HEK293 (cell line): Measurements from ENCODE around the gene ST8SIA4.

Experiments
- CTCF ChIA-PET: fragments of 350-600 bp; formaldehyde crosslinking; extraction: SDS; loops from one replicate; lab custom pipeline; 2021; ENCODE audit warnings: antibody characterized with exemption; lab: Yijun Ruan, JAX
- POLR2A ChIA-PET: fragments of 300-600 bp; formaldehyde crosslinking; extraction: SDS; loops from one replicate; lab custom pipeline; 2020; ENCODE audit warnings: antibody characterized with exemption, inconsistent platforms; lab: Yijun Ruan, JAX
- H3K27ac ChIP-seq: fragments of 200-500 bp; sonication (Bioruptor generic); 2 replicates; pipeline ENCODE4 v1.5.1; 2014; ENCODE audit warnings: low read depth, low read length, control low read depth, inconsistent platforms; ENCODE audit errors: extremely low read depth
- H3K36me3 ChIP-seq, 2 experiments: fragments of 200-500 bp in 1 of 2; sonication (Bioruptor generic) in 1 of 2; 1 replicate in 1 of 2; 2 replicates in 1 of 2; pipeline ENCODE4 v1.5.1; 2014 to 2017; ENCODE audit warnings: inconsistent platforms in 2 of 2, low read length in 2 of 2; ENCODE audit not compliant: control insufficient read depth in 2 of 2, insufficient read depth in 1 of 2
- H3K4me1 ChIP-seq: fragments of 200-500 bp; sonication (Bioruptor generic); 2 replicates; pipeline ENCODE4 v1.5.1; 2014; ENCODE audit warnings: mild to moderate bottlenecking, low read length, inconsistent platforms; ENCODE audit not compliant: control insufficient read depth, insufficient read depth
- H3K4me3 ChIP-seq: 2 replicates; pipeline ENCODE4 v1.5.1; 2011; ENCODE audit warnings: low read depth, mild to moderate bottlenecking, control low read depth, low read length, moderate library complexity
- H3K9me3 ChIP-seq: fragments of 200-500 bp; sonication (Bioruptor generic); 2 replicates; pipeline ENCODE4 v1.5.1; 2014; ENCODE audit warnings: low read depth, low read length, inconsistent platforms; ENCODE audit not compliant: control insufficient read depth, insufficient read depth
- GLI2 ChIP-seq: fragments of 450-650 bp; formaldehyde crosslinking; IDR thresholded peaks from 2 replicates; pipeline ENCODE4; 2017; ENCODE audit warnings: missing biosample characterization, missing genetic modification characterization, low read depth, borderline replicate concordance
- SCRT2 ChIP-seq: fragments of 450-650 bp; formaldehyde crosslinking; IDR thresholded peaks from 2 replicates; pipeline ENCODE4 v1.5.1; 2016; ENCODE audit warnings: missing biosample characterization, missing genetic modification characterization
- TCF7L2 ChIP-seq: IDR thresholded peaks from 2 replicates; pipeline ENCODE4 v1.6.1; 2011; ENCODE audit warnings: low read depth, mild to moderate bottlenecking, inconsistent platforms, low read length, moderate library complexity, borderline replicate concordance
- ZNF221 ChIP-seq: fragments of 450-650 bp; formaldehyde crosslinking; IDR thresholded peaks from 2 replicates; pipeline ENCODE4 v1.5.1; 2017; ENCODE audit warnings: missing biosample characterization, missing genetic modification characterization, borderline replicate concordance
- ZNF514 ChIP-seq: fragments of 450-650 bp; formaldehyde crosslinking; IDR thresholded peaks from 2 replicates; pipeline ENCODE4 v1.5.1; 2016; ENCODE audit warnings: missing biosample characterization, missing genetic modification characterization
- ZNF600 ChIP-seq: fragments of 450-650 bp; formaldehyde crosslinking; IDR thresholded peaks from 2 replicates; pipeline ENCODE4 v1.5.1; 2016; ENCODE audit warnings: missing biosample characterization, missing genetic modification characterization
- ZNF701 ChIP-seq: fragments of 450-650 bp; formaldehyde crosslinking; IDR thresholded peaks from 2 replicates; pipeline ENCODE4 v1.5.1; 2016; ENCODE audit warnings: missing biosample characterization, missing genetic modification characterization
- TF ChIP-seq, protein P1 (sequence below): fragments of 450-650 bp; formaldehyde crosslinking; IDR thresholded peaks from 2 replicates; pipeline ENCODE4 v1.5.1; 2017; ENCODE audit warnings: missing biosample characterization, missing genetic modification characterization
- TF ChIP-seq, protein P2 (sequence below): fragments of 450-650 bp; formaldehyde crosslinking; IDR thresholded peaks from 2 replicates; pipeline ENCODE4 v1.5.1; 2016; ENCODE audit warnings: missing biosample characterization, missing genetic modification characterization

ST8SIA4 gene

DNA sequence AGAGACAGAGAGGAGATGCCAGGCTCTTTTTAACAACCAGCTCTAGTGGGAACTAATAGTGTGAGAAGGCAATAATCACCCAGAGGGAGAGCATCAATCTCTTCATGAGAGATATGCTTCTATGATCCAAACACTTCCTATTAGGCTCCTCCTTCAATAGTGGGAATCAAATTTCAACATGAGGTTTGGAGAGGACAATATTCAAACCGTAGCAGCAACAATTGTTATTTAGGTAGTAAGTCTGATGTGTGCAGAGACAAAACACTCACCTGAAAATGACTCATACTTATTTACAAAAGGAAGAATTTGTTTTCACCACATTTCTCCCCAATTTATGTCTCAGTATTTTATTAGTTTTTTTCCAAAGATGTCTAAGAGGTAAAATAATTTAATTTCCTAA lies 144.3 kb downstream of the ST8SIA4 start:
- CTCF ChIA-PET: no interaction called here
- no peak for TF ChIP-seq ZNF600 (tag by site-specific recombination)
- no peak for TF ChIP-seq ZNF514 (tag by site-specific recombination)
- TF ChIP-seq, all 188 proteins: peak for 0
- Histone ChIP-seq H3K27ac (no peak overlapping the region), H3K9me3 (no peaks in the 10 kb centered on the region), H3K4me3 (no peak overlapping the region), H3K4me1 (no peaks in the 10 kb centered on the region), H3K36me3 (no peaks in the 10 kb centered on the region)
- POLR2A ChIA-PET: no interaction called here

DNA sequence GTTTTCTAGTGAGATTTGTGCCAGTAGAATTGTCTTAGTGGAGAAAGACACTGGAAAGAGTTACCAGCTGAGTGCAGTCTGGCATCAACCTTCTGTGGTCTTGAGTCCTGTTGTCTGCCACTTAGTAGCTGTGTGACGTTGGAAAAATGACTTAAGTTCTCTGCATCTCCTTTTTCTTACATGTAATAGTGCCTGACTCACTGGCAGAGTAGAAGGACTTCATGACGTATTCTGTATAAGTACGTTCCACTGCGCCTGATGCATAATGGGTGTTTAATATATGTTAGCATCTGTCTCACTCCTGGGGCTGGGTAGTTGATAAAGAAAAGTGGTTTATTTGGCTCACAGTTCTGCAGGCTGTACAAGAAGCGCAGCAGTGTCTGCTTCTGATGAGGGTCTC lies 144.8 kb downstream of the ST8SIA4 start:
- TF ChIP-seq SCRT2 (tag by site-specific recombination) (no peak), GLI2 (tag by site-specific recombination) (no peak), ZNF701 (no peak), ZNF221 (tag by site-specific recombination) (no peak)
- TF ChIP-seq, protein P1, sequence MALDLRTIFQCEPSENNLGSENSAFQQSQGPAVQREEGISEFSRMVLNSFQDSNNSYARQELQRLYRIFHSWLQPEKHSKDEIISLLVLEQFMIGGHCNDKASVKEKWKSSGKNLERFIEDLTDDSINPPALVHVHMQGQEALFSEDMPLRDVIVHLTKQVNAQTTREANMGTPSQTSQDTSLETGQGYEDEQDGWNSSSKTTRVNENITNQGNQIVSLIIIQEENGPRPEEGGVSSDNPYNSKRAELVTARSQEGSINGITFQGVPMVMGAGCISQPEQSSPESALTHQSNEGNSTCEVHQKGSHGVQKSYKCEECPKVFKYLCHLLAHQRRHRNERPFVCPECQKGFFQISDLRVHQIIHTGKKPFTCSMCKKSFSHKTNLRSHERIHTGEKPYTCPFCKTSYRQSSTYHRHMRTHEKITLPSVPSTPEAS (tag by site-specific recombination): no peak
- Histone ChIP-seq H3K36me3 (no peaks in the 10 kb centered on the region), H3K4me1 (no peaks in the 10 kb centered on the region), H3K4me3 (no peak overlapping the region), H3K27ac (no peak overlapping the region), H3K9me3 (no peaks in the 10 kb centered on the region)
- POLR2A ChIA-PET: no interaction called here
- CTCF ChIA-PET: no interaction called here

DNA sequence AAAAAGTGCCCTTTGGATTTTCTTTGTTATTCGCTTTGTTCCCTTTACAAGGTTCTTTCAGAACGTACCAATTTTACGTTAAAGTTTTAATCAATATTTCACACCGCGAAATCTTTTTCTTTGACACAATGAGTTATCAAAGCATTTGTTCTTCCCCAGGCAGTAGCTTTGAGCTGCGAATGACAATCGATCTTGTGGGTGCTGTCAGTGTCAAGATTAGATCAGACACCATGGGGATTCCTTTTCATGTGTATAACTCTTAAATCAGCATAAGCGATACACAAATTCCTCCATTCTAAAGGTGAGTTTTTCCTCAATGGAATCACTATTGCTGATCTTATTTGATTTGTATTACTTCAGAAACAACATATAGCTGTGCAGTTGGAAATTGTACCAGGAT lies 145.5 kb downstream of the ST8SIA4 start:
- H3K36me3 ChIP-seq: no peaks in the 10 kb centered on the region
- no peak overlapping the region for H3K4me3 ChIP-seq
- H3K27ac ChIP-seq: no peak overlapping the region
- CTCF ChIA-PET: no interaction called here
- TF ChIP-seq, protein P2, sequence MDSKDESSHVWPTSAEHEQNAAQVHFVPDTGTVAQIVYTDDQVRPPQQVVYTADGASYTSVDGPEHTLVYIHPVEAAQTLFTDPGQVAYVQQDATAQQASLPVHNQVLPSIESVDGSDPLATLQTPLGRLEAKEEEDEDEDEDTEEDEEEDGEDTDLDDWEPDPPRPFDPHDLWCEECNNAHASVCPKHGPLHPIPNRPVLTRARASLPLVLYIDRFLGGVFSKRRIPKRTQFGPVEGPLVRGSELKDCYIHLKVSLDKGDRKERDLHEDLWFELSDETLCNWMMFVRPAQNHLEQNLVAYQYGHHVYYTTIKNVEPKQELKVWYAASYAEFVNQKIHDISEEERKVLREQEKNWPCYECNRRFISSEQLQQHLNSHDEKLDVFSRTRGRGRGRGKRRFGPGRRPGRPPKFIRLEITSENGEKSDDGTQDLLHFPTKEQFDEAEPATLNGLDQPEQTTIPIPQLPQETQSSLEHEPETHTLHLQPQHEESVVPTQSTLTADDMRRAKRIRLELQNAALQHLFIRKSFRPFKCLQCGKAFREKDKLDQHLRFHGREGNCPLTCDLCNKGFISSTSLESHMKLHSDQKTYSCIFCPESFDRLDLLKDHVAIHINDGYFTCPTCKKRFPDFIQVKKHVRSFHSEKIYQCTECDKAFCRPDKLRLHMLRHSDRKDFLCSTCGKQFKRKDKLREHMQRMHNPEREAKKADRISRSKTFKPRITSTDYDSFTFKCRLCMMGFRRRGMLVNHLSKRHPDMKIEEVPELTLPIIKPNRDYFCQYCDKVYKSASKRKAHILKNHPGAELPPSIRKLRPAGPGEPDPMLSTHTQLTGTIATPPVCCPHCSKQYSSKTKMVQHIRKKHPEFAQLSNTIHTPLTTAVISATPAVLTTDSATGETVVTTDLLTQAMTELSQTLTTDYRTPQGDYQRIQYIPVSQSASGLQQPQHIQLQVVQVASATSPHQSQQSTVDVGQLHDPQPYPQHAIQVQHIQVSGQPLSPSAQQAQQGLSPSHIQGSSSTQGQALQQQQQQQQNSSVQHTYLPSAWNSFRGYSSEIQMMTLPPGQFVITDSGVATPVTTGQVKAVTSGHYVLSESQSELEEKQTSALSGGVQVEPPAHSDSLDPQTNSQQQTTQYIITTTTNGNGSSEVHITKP (tag by site-specific recombination): no peak
- peak; percentile 33; the same call in 1 of the 2 replicates for TF ChIP-seq TCF7L2
- TF ChIP-seq, all 188 proteins: peak for 1
- Histone ChIP-seq H3K9me3 (no peaks in the 10 kb centered on the region), H3K4me1 (no peaks in the 10 kb centered on the region)
- POLR2A ChIA-PET: no interaction called here
